ENCODE data around the gene GDNF.

The GDNF gene

GRCh38 chr5:37777432-37778130, 62.3 kb downstream of the GDNF start:
- no peak for DNase-seq

GRCh38 chr5:37776826-37777225, 63.0 kb downstream of the GDNF start:
- DNase-seq = no peak

- peak in 1 of 2 donors; percentile 1 for DNase-seq
Observed at GRCh38 chr5:37774912-37775483, 64.8 kb downstream of the GDNF start.

GRCh38 chr5:37773809-37774208, 66.0 kb downstream of the GDNF start:
- no peak for DNase-seq

DNA sequence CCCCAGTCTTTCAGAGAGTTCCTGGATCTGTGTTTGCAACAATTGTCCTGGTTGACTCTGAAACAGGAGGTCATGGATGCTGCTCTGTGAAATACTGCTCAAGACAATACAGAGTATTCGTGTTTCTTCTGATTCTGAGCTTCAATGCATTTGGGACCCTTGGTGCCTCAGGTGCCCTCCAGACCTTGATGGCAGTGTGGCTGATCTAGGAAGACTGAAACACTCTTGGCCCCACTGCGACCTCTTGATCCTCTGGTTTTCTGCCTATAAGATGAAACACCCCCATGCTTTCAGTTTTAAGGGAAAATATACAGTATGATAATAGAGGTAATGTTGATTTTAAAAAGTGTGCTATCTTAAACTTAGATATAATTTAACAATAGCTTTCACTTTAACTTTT, 67.6 kb downstream of the GDNF start:
- DNase-seq = no peak

DNA sequence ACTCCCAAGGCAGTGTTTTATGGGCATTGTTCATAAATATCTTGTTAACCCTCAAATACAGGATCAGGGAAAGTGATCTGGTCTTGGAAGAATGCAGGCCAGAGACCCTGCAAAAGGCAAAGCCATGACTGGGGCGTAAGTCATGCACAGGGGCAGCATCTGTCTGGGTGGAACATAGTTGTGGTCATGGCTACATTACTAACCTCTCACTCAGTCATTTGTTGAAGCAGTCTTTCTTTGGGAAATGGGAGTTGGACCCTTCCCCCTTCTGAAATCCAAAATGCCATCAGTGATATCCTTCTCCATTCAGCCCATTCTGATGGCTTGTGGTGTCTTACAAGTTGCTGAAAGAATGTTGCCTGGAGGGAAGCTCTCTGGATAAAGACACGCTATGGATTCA, 68.1 kb downstream of the GDNF start:
- no peak for DNase-seq

- DNase-seq = no peak
Observed at GRCh38 chr5:37771203-37771611, 68.6 kb downstream of the GDNF start.

DNA sequence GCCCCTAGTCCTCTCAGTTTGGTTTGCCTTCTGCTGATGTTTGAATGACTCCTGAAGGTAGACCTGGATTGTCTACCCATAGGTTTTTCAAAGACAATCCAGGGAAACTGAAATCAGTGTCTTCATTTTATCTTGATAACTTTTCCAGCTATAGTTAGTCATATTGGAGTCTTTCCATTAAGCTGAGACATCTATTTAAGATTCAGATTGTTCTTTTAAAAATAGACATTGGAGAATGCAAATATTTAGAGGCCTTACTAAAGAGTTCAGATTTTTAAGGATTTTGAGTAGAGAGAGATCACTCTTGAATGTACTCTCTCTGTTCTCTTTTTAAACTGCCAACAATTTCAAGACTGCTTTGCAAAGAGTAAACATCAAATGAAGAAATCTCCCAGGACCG, 69.1 kb downstream of the GDNF start:
- DNase-seq = no peak

DNA sequence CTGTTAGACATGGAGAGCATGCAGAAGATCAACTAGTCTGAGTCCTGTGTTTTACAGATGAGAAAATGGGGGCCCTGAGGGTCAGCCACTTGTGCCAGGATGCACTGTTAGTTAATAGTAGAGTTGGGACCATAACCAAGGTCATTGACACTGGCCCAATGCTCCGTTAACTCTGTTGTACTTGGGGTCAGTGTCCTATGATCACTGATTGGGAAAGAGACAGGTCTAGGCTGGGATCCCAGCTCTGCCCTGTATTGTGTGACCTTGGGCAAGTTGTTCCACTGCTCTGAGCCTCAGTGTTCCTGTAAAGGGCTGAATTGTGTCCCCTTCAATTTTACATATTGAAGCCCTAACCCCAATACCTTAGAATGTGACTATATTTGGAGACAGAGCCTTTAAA, 70.0 kb downstream of the GDNF start:
- no peak for DNase-seq

GRCh38 chr5:37769108-37769507, 70.7 kb downstream of the GDNF start:
- no peak for DNase-seq

- no peak for DNase-seq
Observed at GRCh38 chr5:37768371-37768770, 71.5 kb downstream of the GDNF start.

GRCh38 chr5:37767961-37768360, 71.9 kb downstream of the GDNF start:
- DNase-seq = no peak

GRCh38 chr5:37767251-37767650, 72.6 kb downstream of the GDNF start:
- DNase-seq = no peak
